ENCODE results near the gene PNMA8A. TPM values are rescaled to one million over a fixed set of nuclear protein-coding genes. Genes with fewer than 3 reads are reported as not detected.
"Not testable (repeated sequence)": the region's sequence is repeated elsewhere in the genome, so short reads cannot be mapped to it uniquely, and the experiment has no call there.

The PNMA8A gene
- total and polyA plus RNA-seq, 4 donors: 85.6 to 105 (median 91.4) TPM

- no peaks in the 10 kb centered on the region for H3K36me3 ChIP-seq (ENCODE audit: control insufficient read depth, insufficient read depth, low read length)
- H3K27ac ChIP-seq (ENCODE audit: low read depth, low read length): no peak overlapping the region
- no peaks in the 10 kb centered on the region for H3K9me3 ChIP-seq (ENCODE audit: control insufficient read depth, insufficient read depth, low read length)
- H3K27me3 ChIP-seq (ENCODE audit: control insufficient read depth, insufficient read depth, low read length): no peaks in the 10 kb centered on the region
- no peak overlapping the region for H3K4me3 ChIP-seq (ENCODE audit: low read depth, low read length)
- no peak for DNase-seq (ENCODE audit: low read depth in 4 of 6, low spot score in 6 of 6)
- no CpG with 5 or more reads among the region's 3 CpGs for WGBS (ENCODE audit: insufficient coverage)
- peaks cover 3% of the 10 kb centered on the region for H3K4me1 ChIP-seq (ENCODE audit: control insufficient read depth, insufficient read depth, low read length)
These were observed 24.4 kb downstream of the PNMA8A start for GRCh38 chr19:46447006-46447405.

GRCh38 chr19:46446021-46446420 is 25.3 kb downstream of the PNMA8A start:
- H3K27me3 ChIP-seq (ENCODE audit: control insufficient read depth, insufficient read depth, low read length): no peaks in the 10 kb centered on the region
- H3K9me3 ChIP-seq (ENCODE audit: control insufficient read depth, insufficient read depth, low read length): no peaks in the 10 kb centered on the region
- no peak overlapping the region for H3K27ac ChIP-seq (ENCODE audit: low read depth, low read length)
- H3K4me3 ChIP-seq (ENCODE audit: low read depth, low read length): no peak overlapping the region
- no peaks in the 10 kb centered on the region for H3K36me3 ChIP-seq (ENCODE audit: control insufficient read depth, insufficient read depth, low read length)
- no peak for DNase-seq (ENCODE audit: low read depth in 4 of 6, low spot score in 6 of 6)
- WGBS (ENCODE audit: insufficient coverage): 84% methylated on average over 14 of the region's 15 CpGs
- H3K4me1 ChIP-seq (ENCODE audit: control insufficient read depth, insufficient read depth, low read length): no peaks in the 10 kb centered on the region

GRCh38 chr19:46442808-46443450 is 28.4 kb downstream of the PNMA8A start:
- Histone ChIP-seq H3K27me3 (ENCODE audit: control insufficient read depth, insufficient read depth, low read length) (no peaks in the 10 kb centered on the region), H3K9me3 (ENCODE audit: control insufficient read depth, insufficient read depth, low read length) (no peaks in the 10 kb centered on the region), H3K4me1 (ENCODE audit: control insufficient read depth, insufficient read depth, low read length) (no peaks in the 10 kb centered on the region), H3K4me3 (ENCODE audit: low read depth, low read length) (no peak overlapping the region), H3K36me3 (ENCODE audit: control insufficient read depth, insufficient read depth, low read length) (no peaks in the 10 kb centered on the region), H3K27ac (ENCODE audit: low read depth, low read length) (no peak overlapping the region)
- 79% methylated on average over 3 of the region's 8 CpGs for WGBS (ENCODE audit: insufficient coverage)
- DNase-seq (ENCODE audit: low read depth in 4 of 6, low spot score in 6 of 6): no peak

GRCh38 chr19:46441866-46442265 is 29.5 kb downstream of the PNMA8A start:
- no CpG with 5 or more reads among the region's 1 CpG for WGBS (ENCODE audit: insufficient coverage)
- no peak overlapping the region for H3K4me3 ChIP-seq (ENCODE audit: low read depth, low read length)
- no peaks in the 10 kb centered on the region for H3K27me3 ChIP-seq (ENCODE audit: control insufficient read depth, insufficient read depth, low read length)
- no peaks in the 10 kb centered on the region for H3K4me1 ChIP-seq (ENCODE audit: control insufficient read depth, insufficient read depth, low read length)
- H3K36me3 ChIP-seq (ENCODE audit: control insufficient read depth, insufficient read depth, low read length): no peaks in the 10 kb centered on the region
- H3K27ac ChIP-seq (ENCODE audit: low read depth, low read length): no peak overlapping the region
- no peaks in the 10 kb centered on the region for H3K9me3 ChIP-seq (ENCODE audit: control insufficient read depth, insufficient read depth, low read length)
- DNase-seq (ENCODE audit: low read depth in 4 of 6, low spot score in 6 of 6): no peak

- H3K9me3 ChIP-seq (ENCODE audit: control insufficient read depth, insufficient read depth, low read length); DNase-seq (ENCODE audit: low read depth in 4 of 6, low spot score in 6 of 6); H3K4me1 ChIP-seq (ENCODE audit: control insufficient read depth, insufficient read depth, low read length); H3K27me3 ChIP-seq (ENCODE audit: control insufficient read depth, insufficient read depth, low read length); H3K27ac ChIP-seq (ENCODE audit: low read depth, low read length); H3K36me3 ChIP-seq (ENCODE audit: control insufficient read depth, insufficient read depth, low read length); H3K4me3 ChIP-seq (ENCODE audit: low read depth, low read length): not testable (repeated sequence)
- WGBS (ENCODE audit: insufficient coverage): no CpG with 5 or more reads among the region's 4 CpGs
These were observed 35.7 kb downstream of the PNMA8A start for GRCh38 chr19:46435689-46436088.

- no peak overlapping the region for H3K4me3 ChIP-seq (ENCODE audit: low read depth, low read length)
- DNase-seq (ENCODE audit: low read depth in 4 of 6, low spot score in 6 of 6): peak in 4 of 6 donors; percentile 55 to 85 (median 78)
- WGBS (ENCODE audit: insufficient coverage): 20% methylated on average over 5 of the region's 6 CpGs
These were observed 36.4 kb downstream of the PNMA8A start for GRCh38 chr19:46435009-46435408.

GRCh38 chr19:46433470-46433869 is 37.9 kb downstream of the PNMA8A start:
- not testable (repeated sequence) for H3K4me3 ChIP-seq (ENCODE audit: low read depth, low read length); DNase-seq (ENCODE audit: low read depth in 4 of 6, low spot score in 6 of 6); H3K27ac ChIP-seq (ENCODE audit: low read depth, low read length); H3K9me3 ChIP-seq (ENCODE audit: control insufficient read depth, insufficient read depth, low read length); H3K27me3 ChIP-seq (ENCODE audit: control insufficient read depth, insufficient read depth, low read length); H3K36me3 ChIP-seq (ENCODE audit: control insufficient read depth, insufficient read depth, low read length)
- peaks cover 11% of the 10 kb centered on the region for H3K4me1 ChIP-seq (ENCODE audit: control insufficient read depth, insufficient read depth, low read length)
- 90% methylated on average over 6 of the region's 7 CpGs for WGBS (ENCODE audit: insufficient coverage)

More at GRCh38 chr19:46435009-46435408, 36.4 kb downstream of the PNMA8A start:
- peaks cover 5% of the 10 kb centered on the region for H3K4me1 ChIP-seq (ENCODE audit: control insufficient read depth, insufficient read depth, low read length)
- no peaks in the 10 kb centered on the region for H3K27me3 ChIP-seq (ENCODE audit: control insufficient read depth, insufficient read depth, low read length)
- H3K9me3 ChIP-seq (ENCODE audit: control insufficient read depth, insufficient read depth, low read length): no peaks in the 10 kb centered on the region
- peak overlapping the region; percentile 57 for H3K27ac ChIP-seq (ENCODE audit: low read depth, low read length)
- no peaks in the 10 kb centered on the region for H3K36me3 ChIP-seq (ENCODE audit: control insufficient read depth, insufficient read depth, low read length)

- WGBS (ENCODE audit: insufficient coverage): 55% methylated on average over 6 of the region's 10 CpGs
- no peak overlapping the region for H3K4me3 ChIP-seq (ENCODE audit: low read depth, low read length)
- H3K36me3 ChIP-seq (ENCODE audit: control insufficient read depth, insufficient read depth, low read length): no peaks in the 10 kb centered on the region
- no peaks in the 10 kb centered on the region for H3K9me3 ChIP-seq (ENCODE audit: control insufficient read depth, insufficient read depth, low read length)
- no peaks in the 10 kb centered on the region for H3K27me3 ChIP-seq (ENCODE audit: control insufficient read depth, insufficient read depth, low read length)
- DNase-seq (ENCODE audit: low read depth in 4 of 6, low spot score in 6 of 6): no peak
- H3K27ac ChIP-seq (ENCODE audit: low read depth, low read length): no peak overlapping the region
- H3K4me1 ChIP-seq (ENCODE audit: control insufficient read depth, insufficient read depth, low read length): peaks cover 22% of the 10 kb centered on the region
These were observed 39.5 kb downstream of the PNMA8A start for GRCh38 chr19:46431824-46432223.

GRCh38 chr19:46429999-46430398 is 41.4 kb downstream of the PNMA8A start:
- Histone ChIP-seq H3K27ac (ENCODE audit: low read depth, low read length) (no peak overlapping the region), H3K27me3 (ENCODE audit: control insufficient read depth, insufficient read depth, low read length) (no peaks in the 10 kb centered on the region)
- WGBS (ENCODE audit: insufficient coverage): 44% methylated on average over 2 of the region's 4 CpGs

More at GRCh38 chr19:46429999-46430398, 41.4 kb downstream of the PNMA8A start:
- no peaks in the 10 kb centered on the region for H3K9me3 ChIP-seq (ENCODE audit: control insufficient read depth, insufficient read depth, low read length)
- peaks cover 31% of the 10 kb centered on the region for H3K4me1 ChIP-seq (ENCODE audit: control insufficient read depth, insufficient read depth, low read length)
- H3K4me3 ChIP-seq (ENCODE audit: low read depth, low read length): no peak overlapping the region
- no peak for DNase-seq (ENCODE audit: low read depth in 4 of 6, low spot score in 6 of 6)
- no peaks in the 10 kb centered on the region for H3K36me3 ChIP-seq (ENCODE audit: control insufficient read depth, insufficient read depth, low read length)
